ENCODE measurements around the gene ZC3H15.

Gene ZC3H15

GRCh38 chr2:186537019-186537418 lies 51.0 kb downstream of the ZC3H15 start:
- Mint-ChIP-seq H3K36me3 (no peaks in the 10 kb centered on the region), H3K9me3 (no peaks in the 10 kb centered on the region), H3K4me3 (no peak overlapping the region), H3K27ac (no peak overlapping the region), H3K4me1 (no peaks in the 10 kb centered on the region), H3K27me3 (peaks cover 5% of the 10 kb centered on the region)
- DNase-seq (ENCODE audit: low spot score in 2 of 2) = no peak
- no peak for ATAC-seq (ENCODE audit: low read depth)

DNA sequence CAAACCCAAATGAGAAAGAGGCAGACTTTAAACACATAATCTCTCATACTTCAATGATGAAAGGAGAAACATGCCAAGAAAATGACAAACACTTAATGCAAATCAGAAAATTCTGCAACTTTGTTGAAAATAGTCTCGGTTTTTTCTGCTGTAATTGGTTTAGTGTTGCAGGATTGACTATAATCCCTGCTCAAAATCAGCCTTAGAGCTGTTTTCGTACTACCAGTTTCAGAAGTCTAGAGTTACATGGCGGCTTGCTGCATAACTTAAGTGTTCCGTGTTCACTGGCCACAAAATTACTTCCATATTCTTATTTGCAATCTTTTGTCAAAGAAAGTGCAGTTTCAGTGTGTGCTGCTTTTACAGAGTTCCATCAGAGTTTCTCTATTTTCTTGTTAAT lies 54.9 kb downstream of the ZC3H15 start:
- H3K4me3 Mint-ChIP-seq = no peak overlapping the region
- H3K4me1 Mint-ChIP-seq = no peaks in the 10 kb centered on the region
- DNase-seq (ENCODE audit: low spot score in 2 of 2) = no peak
- no peak for ATAC-seq (ENCODE audit: low read depth)
- no peaks in the 10 kb centered on the region for H3K36me3 Mint-ChIP-seq
- no peaks in the 10 kb centered on the region for H3K9me3 Mint-ChIP-seq
- no peak overlapping the region for H3K27ac Mint-ChIP-seq
- H3K27me3 Mint-ChIP-seq = peaks cover 4% of the 10 kb centered on the region

- ATAC-seq (ENCODE audit: low read depth) (no peak), DNase-seq (ENCODE audit: low spot score in 2 of 2) (no peak)
- Mint-ChIP-seq H3K27ac (no peak overlapping the region), H3K9me3 (no peaks in the 10 kb centered on the region), H3K4me1 (no peaks in the 10 kb centered on the region), H3K36me3 (no peaks in the 10 kb centered on the region), H3K27me3 (peaks cover 2% of the 10 kb centered on the region), H3K4me3 (no peak overlapping the region)
Observed at GRCh38 chr2:186542002-186542401, 55.9 kb downstream of the ZC3H15 start.

GRCh38 chr2:186543561-186544131 lies 57.6 kb downstream of the ZC3H15 start:
- no peaks in the 10 kb centered on the region for H3K4me1 Mint-ChIP-seq
- peaks cover 2% of the 10 kb centered on the region for H3K27me3 Mint-ChIP-seq
- no peak overlapping the region for H3K27ac Mint-ChIP-seq
- DNase-seq (ENCODE audit: low spot score in 2 of 2) = no peak
- no peak overlapping the region for H3K4me3 Mint-ChIP-seq
- ATAC-seq (ENCODE audit: low read depth) = no peak
- no peaks in the 10 kb centered on the region for H3K36me3 Mint-ChIP-seq
- no peaks in the 10 kb centered on the region for H3K9me3 Mint-ChIP-seq

DNA sequence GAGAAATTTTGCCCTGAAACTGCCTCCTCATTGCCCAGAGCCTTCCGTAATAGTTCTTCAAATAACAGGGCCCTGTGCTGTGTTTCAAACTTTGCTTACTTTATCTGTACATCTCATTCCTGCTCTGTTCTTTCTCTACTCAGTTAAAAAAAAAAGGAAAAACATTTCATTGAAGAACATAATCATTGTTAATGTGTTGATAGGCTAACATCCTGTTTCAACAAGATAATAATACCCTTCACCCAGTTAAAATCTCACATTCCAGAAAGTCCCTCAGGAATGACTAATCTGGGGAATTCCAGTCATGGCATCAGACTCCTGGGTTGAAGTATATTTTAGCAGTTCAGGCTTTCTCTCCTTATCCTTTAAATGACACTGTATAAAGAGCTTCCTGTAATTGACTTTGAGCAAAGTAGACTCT lies 58.2 kb downstream of the ZC3H15 start:
- DNase-seq (ENCODE audit: low spot score in 2 of 2) (no peak), ATAC-seq (ENCODE audit: low read depth) (no peak)
- Mint-ChIP-seq H3K27me3 (peaks cover 2% of the 10 kb centered on the region), H3K9me3 (no peaks in the 10 kb centered on the region), H3K36me3 (no peaks in the 10 kb centered on the region), H3K4me3 (no peak overlapping the region), H3K4me1 (no peaks in the 10 kb centered on the region), H3K27ac (no peak overlapping the region)

GRCh38 chr2:186546846-186547245 lies 60.8 kb downstream of the ZC3H15 start:
- H3K4me3 Mint-ChIP-seq = no peak overlapping the region
- peaks cover 2% of the 10 kb centered on the region for H3K36me3 Mint-ChIP-seq
- no peaks in the 10 kb centered on the region for H3K4me1 Mint-ChIP-seq
- ATAC-seq (ENCODE audit: low read depth) (no peak), DNase-seq (ENCODE audit: low spot score in 2 of 2) (no peak)
- H3K9me3 Mint-ChIP-seq = no peaks in the 10 kb centered on the region
- no peak overlapping the region for H3K27ac Mint-ChIP-seq
- H3K27me3 Mint-ChIP-seq = peaks cover 2% of the 10 kb centered on the region

DNA sequence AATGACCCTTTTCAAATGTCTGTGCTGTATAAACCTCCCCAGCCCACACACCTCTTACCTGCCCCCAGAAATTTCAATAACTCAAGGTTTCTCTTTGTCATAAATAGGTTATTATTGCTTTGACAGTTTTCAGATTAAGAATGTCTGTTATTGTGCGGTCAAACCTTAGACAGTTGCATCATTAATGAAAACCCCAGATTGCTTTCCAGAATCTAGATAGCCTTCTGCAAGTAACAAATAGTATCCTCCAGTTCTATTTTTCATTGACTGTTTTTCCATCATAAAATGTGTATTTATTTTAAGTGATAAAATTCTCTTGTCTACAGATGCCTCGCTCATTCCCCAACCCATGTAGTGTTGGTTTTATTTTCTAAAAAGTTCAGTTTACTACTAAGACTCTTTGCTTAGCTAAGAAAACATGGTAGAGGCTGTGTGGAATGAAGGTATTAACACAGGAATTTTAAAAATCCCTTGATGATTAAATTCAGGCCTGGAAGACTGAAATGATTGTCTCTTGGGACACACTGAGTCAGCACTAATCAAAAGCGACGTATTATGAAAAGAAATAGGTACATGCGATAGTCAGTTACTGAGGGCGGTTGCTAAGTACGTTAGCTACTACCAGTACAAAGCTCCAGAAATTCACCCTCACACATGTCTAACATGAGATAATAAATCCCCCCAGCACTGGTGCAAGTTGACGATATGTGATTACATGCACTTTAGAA lies 65.4 kb downstream of the ZC3H15 start:
- Mint-ChIP-seq H3K4me3 (no peak overlapping the region), H3K36me3 (peaks cover 4% of the 10 kb centered on the region), H3K9me3 (no peaks in the 10 kb centered on the region), H3K4me1 (no peaks in the 10 kb centered on the region), H3K27me3 (peaks cover 5% of the 10 kb centered on the region), H3K27ac (no peak overlapping the region)
- DNase-seq (ENCODE audit: low spot score in 2 of 2) (no peak), ATAC-seq (ENCODE audit: low read depth) (no peak)

GRCh38 chr2:186554429-186554828 lies 68.4 kb downstream of the ZC3H15 start:
- Mint-ChIP-seq H3K9me3 (no peaks in the 10 kb centered on the region), H3K4me3 (no peak overlapping the region), H3K27me3 (peaks cover 5% of the 10 kb centered on the region), H3K36me3 (peaks cover 4% of the 10 kb centered on the region), H3K27ac (no peak overlapping the region), H3K4me1 (no peaks in the 10 kb centered on the region)
- DNase-seq (ENCODE audit: low spot score in 2 of 2) (no peak), ATAC-seq (ENCODE audit: low read depth) (no peak)

DNA sequence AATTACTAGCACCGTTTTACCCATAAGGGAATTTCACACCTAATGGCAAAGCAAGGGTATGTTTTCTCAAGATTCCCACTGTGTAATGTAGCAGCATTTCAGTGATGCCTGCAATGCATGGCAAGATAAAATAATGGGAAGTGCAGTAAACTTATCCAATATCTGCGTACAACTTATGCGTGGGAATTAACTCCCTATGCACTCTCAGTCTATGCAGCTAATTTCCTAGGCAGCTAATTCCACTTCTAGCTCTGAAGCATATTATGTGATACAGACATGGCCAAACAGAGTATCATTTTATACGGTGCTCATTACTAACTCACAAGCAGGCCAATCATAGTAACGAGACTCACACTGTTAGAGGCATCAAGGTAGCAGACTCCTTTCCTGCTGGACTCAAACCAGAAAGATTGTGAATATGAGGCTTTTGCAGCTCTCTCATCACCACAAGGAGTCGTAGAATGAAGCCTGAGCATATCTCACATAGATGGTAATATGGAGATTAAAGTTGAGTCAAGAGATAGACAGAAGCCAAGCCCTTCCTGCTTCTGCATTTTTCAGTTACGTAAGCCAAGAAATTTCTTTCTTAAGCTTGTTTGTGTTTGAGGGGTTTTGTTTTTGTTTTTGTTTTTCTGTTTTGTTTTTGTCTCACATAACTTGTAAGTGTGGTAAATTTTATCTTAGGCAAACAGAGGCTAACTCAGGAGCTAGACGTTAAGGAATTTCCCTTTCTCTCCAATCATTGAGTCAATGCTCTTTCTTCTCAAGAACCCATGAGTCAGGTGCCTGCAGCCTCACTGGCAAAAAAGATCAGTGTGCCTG lies 69.0 kb downstream of the ZC3H15 start:
- ATAC-seq (ENCODE audit: low read depth) = no peak
- no peak for DNase-seq (ENCODE audit: low spot score in 2 of 2)

GRCh38 chr2:186558512-186559276 lies 72.6 kb downstream of the ZC3H15 start:
- ATAC-seq (ENCODE audit: low read depth) (no peak), DNase-seq (ENCODE audit: low spot score in 2 of 2) (no peak)
- no peaks in the 10 kb centered on the region for H3K4me1 Mint-ChIP-seq
- H3K4me3 Mint-ChIP-seq = no peak overlapping the region
- H3K27ac Mint-ChIP-seq = no peak overlapping the region
- H3K9me3 Mint-ChIP-seq = peaks cover 3% of the 10 kb centered on the region
- H3K27me3 Mint-ChIP-seq = peaks cover 4% of the 10 kb centered on the region
- peaks cover 2% of the 10 kb centered on the region for H3K36me3 Mint-ChIP-seq

More for the DNA sequence above, 69.0 kb downstream of the ZC3H15 start:
- no peak overlapping the region for H3K27ac Mint-ChIP-seq
- peaks cover 4% of the 10 kb centered on the region for H3K27me3 Mint-ChIP-seq
- peaks cover 4% of the 10 kb centered on the region for H3K36me3 Mint-ChIP-seq
- H3K9me3 Mint-ChIP-seq = no peaks in the 10 kb centered on the region
- H3K4me3 Mint-ChIP-seq = no peak overlapping the region
- no peaks in the 10 kb centered on the region for H3K4me1 Mint-ChIP-seq

Data from memory B cell (primary cell).